DND-41 (cell line): ENCODE data around the gene COQ2.

Experiments used
- CTCF ChIP-seq: IDR thresholded peaks from 2 replicates; pipeline ENCODE4 v1.5.1; 2012; ENCODE audit warnings: borderline replicate concordance, low read length, moderate library complexity, mild to moderate bottlenecking; ENCODE audit not compliant: poor library complexity, severe bottlenecking; ENCODE audit errors: extremely low read depth
- EZH2 ChIP-seq: IDR thresholded peaks from 3 replicates; pipeline ENCODE4 v1.6.1; 2012; ENCODE audit warnings: borderline replicate concordance, low read depth, mild to moderate bottlenecking, moderate library complexity, low read length, inconsistent platforms; ENCODE audit not compliant: severe bottlenecking

- TF ChIP-seq CTCF (peak; percentile 56), EZH2 (no peak)
Observed at GRCh38 chr4:83284193-83285054, at the start of gene COQ2.
